Left lung (tissue), 10 donors: ENCODE measurements around the gene PRDX5. TPM values are rescaled to one million over a fixed set of nuclear protein-coding genes. Genes with fewer than 3 reads are reported as not detected.
A peak's percentile ranks its signal among the peaks of the same experiment; 100 is the strongest.

ENCODE experiments used
- ATAC-seq: fragments of 200-7000 bp; cut with Tn5 transposase; one replicate; pipeline ENCODE4 v1.9.1; 2020; ENCODE audit warnings: moderate library complexity
- DNase-seq, 4 donors: peaks; one replicate each; pipeline ENCODE4 v3.0.0-alpha.2; 2013 to 2020
- H3K27ac ChIP-seq, 2 donors: fragments of 200-600 bp; sonication (generic) in 1 of 2; one replicate each; pipeline versions ENCODE4 v1.5.0 to v1.8.0; 2020 to 2021
- H3K27me3 ChIP-seq, 2 donors: fragments of 200-600 bp; sonication (generic) in 1 of 2; one replicate each; pipeline versions ENCODE4 v1.5.0 to v1.8.0; 2020 to 2021
- H3K36me3 ChIP-seq, 2 donors: fragments of 200-600 bp; sonication (generic) in 1 of 2; one replicate each; pipeline versions ENCODE4 v1.5.0 to v1.8.0; 2020 to 2021
- H3K4me1 ChIP-seq, 2 donors: fragments of 200-600 bp; one replicate each; pipeline ENCODE4 v1.8.0; 2021
- H3K4me3 ChIP-seq, 2 donors: fragments of 200-600 bp; sonication (generic) in 1 of 2; one replicate each; pipeline versions ENCODE4 v1.5.0 to v1.8.0; 2020 to 2021; ENCODE audit warnings: mild to moderate bottlenecking in 1 of 2
- H3K9me3 ChIP-seq, 2 donors: fragments of 200-600 bp; sonication (generic) in 1 of 2; one replicate each; pipeline versions ENCODE4 v1.5.0 to v1.8.0; 2020 to 2021
- intact Hi-C, 2 donors: fragments of 100-400 bp; cut with DNase I; formaldehyde crosslinking; loops; one replicate each; pipeline versions ENCODE4 v1.11.2 to v1.14.2; 2022
- polyA plus RNA-seq, 6 donors: library from polyadenylated mRNA; unstranded; fragments of 120-200 nt; gene quantifications; one replicate each; pipeline ENCODE4 v1.2.1, GENCODE V29; 2013; ENCODE audit not compliant: insufficient read length in 6 of 6
- total RNA-seq, 2 donors: library from RNA; stranded (reverse); fragmentation: NEBNext Ultra II Directional; extraction: Animal tissue kit (Norgen Biotek cat#: 25700); gene quantifications; one replicate each; pipeline ENCODE4 v1.2.1, GENCODE V29; 2021
- TF ChIP-seq, protein P1 (sequence below), 2 donors: fragments of 200-600 bp; sonication (generic) in 1 of 2; IDR thresholded peaks; one replicate each; pipeline versions ENCODE4 v1.5.0 to v1.8.0; 2021; ENCODE audit warnings: antibody characterized with exemption in 2 of 2
- donor health status: DM: no; HTN: yes; CAD: no.
- donor health status: DM: no; HTN: no; CAD: no.

PRDX5 gene
- total and polyA plus RNA-seq, 8 donors = 150 to 209 (median 177) TPM

- Histone ChIP-seq H3K4me1 (peaks cover 0 to 43% of the 10 kb centered on the region in 2 donors), H3K9me3 (no peaks in the 10 kb centered on the region), H3K27me3 (no peaks in the 10 kb centered on the region), H3K4me3 (peak overlapping the region in 1 of 2 donors; percentile 49), H3K27ac (peak overlapping the region in 1 of 2 donors; percentile 86), H3K36me3 (peaks cover 0 to 28% of the 10 kb centered on the region in 2 donors)
- TF ChIP-seq, protein P1, sequence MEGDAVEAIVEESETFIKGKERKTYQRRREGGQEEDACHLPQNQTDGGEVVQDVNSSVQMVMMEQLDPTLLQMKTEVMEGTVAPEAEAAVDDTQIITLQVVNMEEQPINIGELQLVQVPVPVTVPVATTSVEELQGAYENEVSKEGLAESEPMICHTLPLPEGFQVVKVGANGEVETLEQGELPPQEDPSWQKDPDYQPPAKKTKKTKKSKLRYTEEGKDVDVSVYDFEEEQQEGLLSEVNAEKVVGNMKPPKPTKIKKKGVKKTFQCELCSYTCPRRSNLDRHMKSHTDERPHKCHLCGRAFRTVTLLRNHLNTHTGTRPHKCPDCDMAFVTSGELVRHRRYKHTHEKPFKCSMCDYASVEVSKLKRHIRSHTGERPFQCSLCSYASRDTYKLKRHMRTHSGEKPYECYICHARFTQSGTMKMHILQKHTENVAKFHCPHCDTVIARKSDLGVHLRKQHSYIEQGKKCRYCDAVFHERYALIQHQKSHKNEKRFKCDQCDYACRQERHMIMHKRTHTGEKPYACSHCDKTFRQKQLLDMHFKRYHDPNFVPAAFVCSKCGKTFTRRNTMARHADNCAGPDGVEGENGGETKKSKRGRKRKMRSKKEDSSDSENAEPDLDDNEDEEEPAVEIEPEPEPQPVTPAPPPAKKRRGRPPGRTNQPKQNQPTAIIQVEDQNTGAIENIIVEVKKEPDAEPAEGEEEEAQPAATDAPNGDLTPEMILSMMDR (IDR thresholded peaks at IDR 0.05) = no peak
- ATAC-seq = no peak
- DNase-seq = peak in 1 of 4 donors; percentile 94
- intact Hi-C loops = no loop called here
These were observed 22.9 kb downstream of the PRDX5 start for GRCh38 chr11:64340671-64341335.

- peak overlapping the region in 1 of 2 donors; percentile 86 for H3K27ac ChIP-seq
- intact Hi-C loops = no loop called here
- TF ChIP-seq, protein P1 (IDR thresholded peaks at IDR 0.05) = no peak
These were observed 23.5 kb downstream of the PRDX5 start for GRCh38 chr11:64341429-64341828.

DNA sequence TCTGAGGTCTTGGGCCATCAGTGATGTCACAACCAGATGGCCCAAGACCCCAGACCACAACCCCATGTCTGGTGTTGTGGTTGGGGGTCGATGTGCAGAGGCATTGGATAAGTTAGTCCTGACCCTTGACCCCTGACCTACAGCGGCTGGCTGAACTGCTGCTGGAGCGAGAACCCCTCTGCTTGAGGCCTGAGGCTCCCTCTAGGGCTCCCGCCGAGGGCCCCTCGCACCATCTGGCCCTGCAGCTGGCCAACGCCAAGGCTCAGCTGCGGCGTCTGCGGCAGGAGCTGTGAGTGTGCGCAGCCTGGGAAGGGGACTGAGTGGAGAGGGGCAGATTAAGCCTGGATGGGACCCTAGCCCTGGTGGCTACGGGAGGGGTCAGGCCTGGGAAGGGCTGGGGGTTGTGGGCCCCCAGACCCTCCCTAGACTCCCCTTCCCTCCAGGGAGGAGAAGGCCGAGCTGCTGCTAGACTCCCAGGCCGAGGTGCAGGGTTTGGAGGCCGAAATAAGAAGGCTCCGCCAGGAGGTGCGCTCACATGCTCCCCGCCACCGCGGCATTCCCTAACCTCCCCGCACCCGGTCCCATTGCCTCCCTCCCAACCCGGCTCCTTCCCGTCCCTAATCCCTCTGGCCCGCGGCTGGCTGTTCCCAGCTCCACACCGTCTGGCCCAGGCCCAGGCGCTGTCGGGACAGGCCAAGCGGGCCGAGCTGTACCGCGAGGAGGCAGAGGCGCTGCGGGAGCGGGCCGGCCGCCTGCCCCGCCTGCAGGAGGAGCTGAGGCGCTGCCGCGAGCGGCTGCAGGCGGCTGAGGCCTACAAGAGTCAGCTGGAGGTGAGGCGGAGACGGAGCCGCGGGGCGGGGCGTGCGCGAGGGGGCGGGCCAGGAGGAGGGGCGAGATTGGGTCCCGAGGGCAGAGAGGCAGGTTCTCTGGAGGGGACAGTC, 24.2 kb downstream of the PRDX5 start:
- DNase-seq (peak in 3 of 4 donors; percentile 84 to 99 (median 92)), ATAC-seq (peak; percentile 95)
- TF ChIP-seq, protein P1 (IDR thresholded peaks at IDR 0.05) = peak; percentile 25 to 42
- Histone ChIP-seq H3K4me1 (peaks cover 0 to 43% of the 10 kb centered on the region in 2 donors), H3K36me3 (peaks cover 0 to 31% of the 10 kb centered on the region in 2 donors), H3K27me3 (no peaks in the 10 kb centered on the region), H3K4me3 (peak overlapping the region; percentile 7 to 49), H3K9me3 (no peaks in the 10 kb centered on the region), H3K27ac (peak overlapping the region; percentile 27 to 86)
- intact Hi-C loops = no loop called here

More at GRCh38 chr11:64341429-64341828, 23.5 kb downstream of the PRDX5 start:
- no peaks in the 10 kb centered on the region for H3K27me3 ChIP-seq
- peak in 1 of 4 donors; percentile 84 for DNase-seq
- H3K9me3 ChIP-seq = no peaks in the 10 kb centered on the region
- peaks cover 0 to 31% of the 10 kb centered on the region in 2 donors for H3K36me3 ChIP-seq
- H3K4me3 ChIP-seq = peak overlapping the region in 1 of 2 donors; percentile 49
- ATAC-seq = no peak
- H3K4me1 ChIP-seq = peaks cover 0 to 43% of the 10 kb centered on the region in 2 donors

- ATAC-seq = peak; percentile 43
- Histone ChIP-seq H3K4me1 (peaks cover 0 to 43% of the 10 kb centered on the region in 2 donors), H3K36me3 (peaks cover 0 to 31% of the 10 kb centered on the region in 2 donors), H3K27me3 (no peaks in the 10 kb centered on the region), H3K9me3 (no peaks in the 10 kb centered on the region), H3K27ac (peak overlapping the region in 1 of 2 donors; percentile 86), H3K4me3 (peak overlapping the region in 1 of 2 donors; percentile 49)
- peak in 1 of 4 donors; percentile 77 for DNase-seq
- TF ChIP-seq, protein P1 (IDR thresholded peaks at IDR 0.05) = no peak
- intact Hi-C loops = no loop called here
These were observed 25.2 kb downstream of the PRDX5 start for GRCh38 chr11:64342869-64343745.
